ENCODE data around the gene TMEM72.

The TMEM72 gene

DNA sequence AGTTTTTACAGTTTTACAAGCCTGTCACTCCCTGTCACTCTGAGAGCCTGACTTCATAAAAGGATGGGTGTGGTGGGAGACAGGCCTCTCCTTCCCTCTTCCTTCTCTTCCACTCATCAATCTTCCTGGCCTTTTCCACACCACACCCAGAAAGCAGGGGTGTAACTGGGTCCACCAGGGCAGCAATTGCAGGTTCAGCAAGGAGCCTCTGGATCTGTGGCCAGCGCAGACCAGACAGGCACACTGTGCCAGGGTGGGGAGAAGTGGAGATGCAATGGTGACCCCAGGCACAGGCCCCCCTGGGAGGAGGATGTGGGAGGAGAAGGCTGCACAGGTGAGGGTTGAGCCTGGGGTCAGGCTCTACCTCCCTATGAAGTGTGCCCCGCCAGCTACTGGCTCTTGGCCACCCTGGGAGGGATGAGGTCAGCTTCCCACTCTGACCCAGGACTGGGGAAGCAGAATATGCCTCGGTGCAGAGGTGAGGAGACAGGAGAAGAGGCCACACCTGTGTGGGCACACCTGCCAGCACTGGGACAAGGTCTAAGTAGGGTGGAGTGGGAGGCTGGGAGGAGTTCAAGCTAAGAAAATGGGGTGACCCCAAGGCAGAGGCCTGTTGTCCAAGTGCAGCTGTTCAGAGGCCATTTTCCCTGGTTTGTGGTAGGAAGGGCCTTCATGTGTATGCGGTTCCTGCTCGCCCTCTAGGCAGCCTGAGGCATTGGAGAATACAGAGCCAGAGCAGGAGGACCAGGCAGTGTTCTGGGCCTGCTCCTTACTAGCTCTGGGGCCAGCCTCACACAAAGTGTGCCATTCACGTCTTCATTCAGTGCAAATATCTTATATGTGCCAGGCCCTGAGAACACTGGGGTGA lies 20.2 kb upstream of the TMEM72 start:
- no peak for DNase-seq

DNA sequence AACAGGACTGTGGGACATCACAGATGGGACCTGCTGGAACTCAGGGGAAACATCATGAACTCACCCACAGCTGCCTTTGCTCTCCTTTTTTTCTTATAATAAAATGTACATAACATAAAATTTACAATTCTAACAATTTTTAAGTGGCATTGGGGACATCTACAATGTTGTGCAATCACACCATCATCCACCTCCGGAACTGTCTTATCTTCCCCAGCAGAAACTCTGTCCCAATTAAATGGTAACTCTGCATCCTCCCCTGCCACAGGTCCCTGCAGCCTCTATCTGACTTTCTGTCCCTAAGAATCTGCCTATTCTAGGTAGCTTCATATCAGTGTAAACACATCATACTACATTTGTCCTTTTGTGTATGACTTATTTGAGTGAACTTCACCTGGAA lies 19.4 kb upstream of the TMEM72 start:
- DNase-seq = no peak

DNA sequence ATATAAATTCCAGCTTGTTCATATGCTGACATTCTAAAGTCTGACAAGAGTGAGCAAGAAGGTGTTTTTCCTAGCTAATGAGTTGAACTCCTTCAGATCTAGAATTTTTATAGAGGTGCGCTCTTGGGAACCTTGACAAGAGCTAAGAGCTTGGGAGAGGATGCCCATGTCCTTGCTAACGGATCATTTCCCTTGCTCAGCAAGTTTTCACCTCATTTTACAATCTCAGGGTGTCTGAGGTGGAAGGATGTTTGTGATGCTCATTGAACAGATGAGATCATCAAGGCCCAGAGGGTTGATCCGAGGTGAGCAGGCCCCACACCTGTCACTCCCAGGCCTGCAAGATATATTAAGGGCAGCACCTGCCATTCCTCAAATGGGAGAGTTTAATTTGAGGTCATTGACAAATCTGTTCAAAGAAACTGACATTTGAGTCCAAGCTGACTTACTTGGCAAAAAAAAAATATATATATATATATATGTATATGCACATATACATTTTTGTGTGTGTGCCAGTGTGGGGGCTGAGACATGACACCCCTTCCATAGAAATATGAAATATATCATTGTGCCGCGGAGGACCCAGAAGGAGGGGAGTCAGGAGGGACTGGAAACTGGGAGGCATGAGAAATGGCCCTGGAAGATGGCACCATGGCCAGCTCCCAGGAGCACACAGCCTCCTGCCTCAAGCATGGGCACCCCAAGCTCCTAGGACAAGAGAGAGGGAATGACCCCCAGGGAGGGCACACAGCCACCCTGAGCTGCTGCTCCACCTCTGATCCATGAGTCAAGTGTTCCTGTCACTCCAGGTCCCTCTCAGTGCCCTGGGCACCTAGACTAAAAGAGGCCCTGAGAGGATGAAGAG lies 17.3 kb upstream of the TMEM72 start:
- DNase-seq = no peak

DNA sequence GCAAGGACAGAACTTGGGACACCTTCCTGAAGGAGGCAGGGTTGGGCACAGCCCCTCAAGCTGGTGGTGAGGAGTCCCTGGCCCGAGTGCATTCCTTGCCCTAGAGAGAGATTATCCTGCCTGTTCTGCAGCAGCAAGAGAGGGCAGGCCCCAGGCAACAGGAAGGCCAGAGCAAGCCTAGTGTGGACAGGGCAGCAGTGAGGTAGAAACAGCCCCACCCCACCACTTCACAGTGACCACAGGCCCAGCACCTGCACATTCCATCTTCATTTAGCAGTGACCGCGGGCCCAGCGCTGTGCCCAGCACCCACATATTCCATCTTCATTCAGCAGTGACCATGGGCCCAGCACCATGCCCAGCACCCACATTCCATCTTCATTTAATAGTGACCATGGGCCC lies 16.4 kb upstream of the TMEM72 start:
- DNase-seq = no peak

DNA sequence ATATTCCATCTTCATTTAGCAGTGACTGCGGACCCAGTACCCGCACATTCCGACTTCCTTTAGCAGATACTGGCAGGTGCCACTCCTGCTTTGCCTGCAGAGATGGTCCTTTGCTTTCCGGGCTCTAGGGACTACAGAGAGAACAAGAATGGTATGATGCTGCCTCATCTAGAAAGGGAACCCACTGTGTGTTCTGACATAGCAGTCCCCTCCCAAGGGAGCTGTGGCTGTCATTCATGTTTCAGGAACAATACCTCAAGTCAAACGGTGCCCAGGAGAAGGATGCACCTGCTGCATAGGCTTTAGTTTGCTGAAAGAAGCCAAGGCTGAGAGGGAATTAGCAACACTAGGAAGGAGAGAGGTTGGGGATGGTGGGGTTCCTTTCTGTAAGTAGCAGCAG lies 15.9 kb upstream of the TMEM72 start:
- no peak for DNase-seq

DNA sequence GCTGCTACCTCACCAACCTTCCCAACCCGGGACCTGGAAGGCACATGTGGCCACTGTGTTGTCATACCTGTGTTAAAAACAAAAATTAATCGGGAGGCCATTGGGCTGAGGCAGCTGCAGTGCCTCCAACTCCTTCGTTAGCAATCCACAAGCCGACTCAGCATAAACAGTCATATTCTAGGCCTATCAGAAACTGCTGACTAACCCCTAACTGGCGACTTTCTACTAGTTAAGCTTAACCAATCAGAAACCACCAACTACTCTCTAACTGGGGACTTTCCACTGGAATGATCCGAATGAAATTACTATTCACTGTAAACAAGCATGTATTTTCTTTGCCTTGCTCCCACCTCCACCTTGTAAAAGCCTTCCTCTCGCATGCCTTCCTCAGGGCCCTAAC lies 14.1 kb upstream of the TMEM72 start:
- no peak for DNase-seq

DNA sequence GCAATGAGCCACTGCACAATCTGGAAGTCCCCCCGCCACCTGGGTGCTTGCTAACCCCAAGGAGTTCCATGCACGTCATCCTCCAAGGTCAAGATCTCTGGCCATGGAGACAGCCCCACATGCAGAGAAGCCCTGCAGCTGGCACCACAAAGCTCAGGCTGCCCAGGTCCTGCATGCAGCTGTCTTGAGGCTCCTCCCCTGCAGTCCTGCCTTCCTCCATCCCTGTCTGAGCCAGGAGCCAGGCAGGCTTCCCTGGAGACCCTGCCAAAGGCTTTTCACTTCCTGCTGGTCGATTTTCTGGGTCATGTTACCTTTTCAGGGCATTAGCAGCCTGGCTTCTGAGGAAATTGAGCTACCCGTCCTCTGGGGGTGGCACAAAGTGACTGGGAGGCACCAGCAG lies 12.5 kb upstream of the TMEM72 start:
- DNase-seq = no peak

DNA sequence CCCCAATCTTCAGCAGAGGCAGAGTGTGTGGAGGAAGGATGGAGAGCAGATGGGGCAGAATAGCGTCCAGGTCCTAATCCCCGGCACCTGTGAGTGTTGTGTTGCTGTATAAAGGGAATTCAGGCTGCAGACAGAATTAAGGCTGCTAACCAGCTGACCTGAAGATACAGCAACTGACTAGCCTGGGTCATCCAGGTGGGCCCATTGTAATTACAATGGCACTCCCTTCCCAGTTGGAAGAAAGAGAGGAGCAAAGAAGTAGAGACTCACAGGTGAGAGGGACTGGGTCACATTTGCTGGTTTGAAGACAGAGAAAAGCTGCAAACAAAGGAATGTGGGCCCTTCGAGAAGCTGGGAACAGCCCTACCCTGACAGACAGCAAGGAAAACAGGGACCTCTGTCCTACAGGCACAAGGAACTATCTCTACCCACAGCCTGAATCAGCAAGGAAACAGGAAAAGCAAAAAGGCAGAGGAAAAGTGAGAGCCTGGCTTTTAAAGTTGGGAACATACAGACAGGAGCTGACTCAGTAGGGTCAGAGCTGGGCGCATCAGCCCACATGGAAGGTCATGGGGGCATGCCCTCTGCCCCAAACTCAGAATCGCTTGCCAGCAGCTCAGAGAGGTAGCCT lies 11.6 kb upstream of the TMEM72 start:
- DNase-seq = no peak

DNA sequence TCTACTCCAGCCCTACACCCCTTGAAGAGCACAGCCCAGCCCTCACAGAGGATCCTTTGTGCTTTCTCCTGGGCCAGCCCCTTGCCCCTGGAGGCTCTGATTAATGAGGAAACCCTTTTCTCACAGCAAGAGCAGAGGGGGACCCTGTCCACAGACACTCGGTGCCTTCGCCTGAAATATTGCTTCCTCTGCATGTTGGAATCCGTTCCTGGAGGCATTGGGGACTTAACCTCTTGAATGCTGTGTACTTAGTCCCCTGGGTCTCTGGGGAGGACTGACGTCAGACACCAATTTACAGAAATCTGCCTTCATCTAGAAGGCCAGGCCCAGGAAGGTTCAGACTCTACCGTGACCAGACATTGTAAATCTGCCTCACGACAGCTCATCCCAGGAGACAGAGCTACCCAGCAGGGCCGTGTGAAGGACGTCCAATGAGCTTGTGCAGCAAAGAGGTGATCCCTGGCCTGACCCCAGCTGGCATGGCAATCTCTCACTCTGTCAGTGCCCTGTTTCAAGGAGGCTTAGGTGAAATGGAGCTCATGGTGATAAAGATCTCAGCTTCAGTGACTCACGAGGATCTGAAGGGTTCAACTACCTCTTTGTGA lies 8.1 kb upstream of the TMEM72 start:
- no peak for DNase-seq

DNA sequence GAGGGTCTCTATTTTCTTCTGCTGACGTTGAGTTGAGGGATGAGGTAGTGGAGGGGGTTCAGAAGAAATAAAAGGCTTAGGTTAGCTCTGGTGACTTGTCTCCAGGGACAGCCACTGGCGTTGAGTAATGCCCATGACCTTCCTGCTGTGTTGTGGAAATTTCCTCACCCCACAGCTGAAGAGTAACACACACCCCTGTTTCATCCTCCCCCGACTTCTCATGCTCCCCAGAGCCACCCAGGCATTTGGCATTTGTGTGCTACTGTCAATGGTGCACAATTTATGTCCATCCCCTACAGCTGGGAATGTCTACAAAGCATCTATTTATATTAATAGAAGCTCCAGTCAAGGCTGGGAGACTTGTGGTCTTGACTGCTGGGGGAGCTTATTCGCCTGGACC lies 4.7 kb upstream of the TMEM72 start:
- no peak for DNase-seq

DNA sequence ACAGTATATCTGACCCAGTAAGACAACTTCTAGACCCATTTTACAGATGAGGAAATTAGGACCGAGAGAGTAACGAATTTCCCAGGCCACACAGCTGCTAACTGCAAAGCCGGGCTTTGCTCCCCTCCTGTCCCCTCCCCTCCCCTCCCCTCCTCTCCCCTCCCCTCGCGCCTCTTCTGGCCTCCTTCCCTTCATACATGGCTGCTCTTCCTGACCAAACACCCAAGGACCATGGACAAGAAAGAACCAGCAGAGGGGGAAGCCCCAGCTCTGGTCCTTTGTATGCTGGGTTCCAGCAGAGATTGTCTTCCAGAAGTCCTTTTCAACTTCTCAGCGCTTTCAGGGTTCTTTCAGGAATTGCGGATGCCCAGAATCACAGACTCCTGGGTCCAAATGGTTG lies 3.6 kb upstream of the TMEM72 start:
- no peak for DNase-seq

DNA sequence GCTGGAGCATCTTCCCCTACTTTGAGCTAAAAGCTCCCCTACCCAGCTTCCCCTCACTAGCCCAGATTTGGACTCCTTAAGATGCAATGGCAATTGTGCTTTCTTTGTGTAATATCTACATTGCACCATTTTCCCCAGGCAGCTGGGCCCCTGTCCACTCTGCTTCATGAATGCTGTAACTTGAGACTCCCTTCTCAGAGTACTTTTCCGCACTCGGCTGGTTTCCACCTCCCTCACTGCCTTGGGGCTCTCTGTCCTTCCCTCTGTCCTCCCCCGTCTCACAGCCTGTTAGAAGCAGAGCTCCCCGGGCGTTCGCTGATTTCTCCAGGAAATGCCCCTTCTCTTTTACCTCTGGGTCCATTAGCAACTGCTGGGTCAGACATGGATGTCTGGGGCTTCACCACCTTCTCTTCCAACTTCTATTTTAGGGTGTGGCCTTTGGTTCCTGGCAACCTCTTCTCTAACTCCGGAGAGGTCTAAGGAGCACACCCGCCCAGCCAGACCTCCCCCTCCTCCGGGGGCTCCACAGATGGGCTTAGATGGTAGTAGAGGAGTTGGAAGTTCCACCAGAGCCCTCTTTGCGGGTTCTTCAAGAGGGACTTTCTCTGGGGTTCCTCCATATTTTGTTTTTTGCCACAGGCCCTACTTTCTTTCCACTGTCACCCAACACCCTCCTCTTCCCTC lies 2.9 kb upstream of the TMEM72 start:
- no peak for DNase-seq

DNA sequence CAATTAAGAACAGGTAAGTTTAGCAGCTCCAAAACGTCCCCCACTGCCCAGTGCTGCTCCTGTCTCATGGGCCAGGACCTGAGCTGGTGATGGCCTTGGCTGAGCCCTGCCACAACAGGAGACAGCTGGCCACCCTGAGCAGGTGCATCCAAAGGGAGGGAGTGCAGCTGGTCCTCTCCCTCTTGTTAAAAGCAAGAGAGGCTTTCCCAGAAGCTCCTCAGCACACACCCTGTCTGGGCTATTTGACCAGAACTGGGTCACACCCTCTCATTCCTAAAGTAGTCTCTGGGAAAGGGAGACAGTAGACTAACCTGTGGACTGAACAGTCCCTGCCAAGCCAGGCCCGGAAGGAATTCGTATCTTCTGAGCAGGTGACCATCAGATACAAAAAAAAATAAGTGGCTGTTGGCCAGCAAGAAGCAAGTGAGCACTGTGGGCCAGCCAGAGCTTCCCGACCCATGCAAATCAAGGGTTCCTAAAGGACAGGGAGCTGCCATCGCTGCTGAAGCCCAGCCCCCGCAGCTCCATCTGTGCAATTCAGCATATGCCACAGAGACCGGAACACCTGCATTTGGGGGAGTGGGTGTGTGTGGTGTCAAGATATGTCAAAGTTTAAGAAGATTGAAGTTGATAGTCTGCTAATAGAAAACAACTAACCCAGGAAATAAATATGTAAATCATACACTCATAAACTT lies 2.1 kb upstream of the TMEM72 start:
- DNase-seq = no peak

DNA sequence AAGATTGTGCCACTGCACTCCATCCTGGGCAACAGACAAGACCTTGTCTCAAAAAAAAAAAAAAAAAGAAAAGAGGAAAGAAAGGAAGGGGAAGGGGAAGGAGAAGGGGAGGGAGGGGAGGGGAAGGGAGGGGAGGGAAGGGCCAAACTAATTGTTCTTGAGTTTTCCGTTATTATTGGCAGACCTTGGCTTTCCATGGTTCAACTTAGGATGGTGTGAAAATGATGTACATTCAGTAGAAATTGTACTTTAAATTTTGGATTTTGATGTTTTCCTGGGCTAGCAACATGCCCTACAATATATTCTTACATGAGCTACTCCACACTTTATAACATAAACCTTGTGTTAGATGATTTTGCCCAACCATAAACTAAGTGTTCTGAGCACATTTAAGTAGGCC lies 1.2 kb upstream of the TMEM72 start:
- no peak for DNase-seq

DNA sequence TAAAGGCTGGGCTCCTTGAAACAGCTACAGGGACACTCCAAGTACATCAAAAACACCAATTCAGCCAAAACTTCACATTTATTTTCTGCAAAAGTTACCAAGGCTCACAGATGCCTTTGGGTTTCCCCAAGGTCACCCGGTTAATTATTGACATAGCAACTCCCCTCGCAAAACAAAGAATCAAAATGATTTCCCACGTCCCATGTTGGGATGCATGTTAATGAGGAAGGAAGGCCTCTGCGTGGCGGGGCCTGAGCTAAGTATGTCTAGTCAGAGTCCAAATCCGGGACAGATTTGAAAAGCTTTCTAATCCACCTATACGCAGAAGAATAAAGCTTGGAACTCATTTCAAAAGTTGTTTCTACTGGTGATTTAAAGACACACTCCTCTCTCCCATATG lies 535 bp upstream of the TMEM72 start:
- no peak for DNase-seq

DNA sequence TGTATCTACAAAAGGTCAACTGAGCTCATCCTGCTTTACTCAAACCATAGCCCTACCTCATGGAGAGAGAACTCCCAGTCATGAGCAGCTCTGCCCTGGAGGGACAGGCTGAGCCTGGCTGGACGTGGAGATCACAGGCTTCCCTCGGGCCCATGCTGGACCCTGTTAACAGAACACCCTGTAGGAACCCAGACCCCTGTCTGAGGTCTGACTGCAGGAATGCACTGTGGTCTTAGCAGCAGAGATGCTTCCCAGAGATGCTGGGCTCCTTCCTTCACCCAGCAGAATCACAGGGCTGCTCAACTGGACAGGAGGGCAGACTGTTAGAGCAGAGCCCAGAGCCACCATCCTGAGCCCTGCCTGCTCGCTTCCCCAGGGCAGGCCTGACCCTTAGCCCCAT lies 814 bp downstream of the TMEM72 start:
- DNase-seq = no peak

DNA sequence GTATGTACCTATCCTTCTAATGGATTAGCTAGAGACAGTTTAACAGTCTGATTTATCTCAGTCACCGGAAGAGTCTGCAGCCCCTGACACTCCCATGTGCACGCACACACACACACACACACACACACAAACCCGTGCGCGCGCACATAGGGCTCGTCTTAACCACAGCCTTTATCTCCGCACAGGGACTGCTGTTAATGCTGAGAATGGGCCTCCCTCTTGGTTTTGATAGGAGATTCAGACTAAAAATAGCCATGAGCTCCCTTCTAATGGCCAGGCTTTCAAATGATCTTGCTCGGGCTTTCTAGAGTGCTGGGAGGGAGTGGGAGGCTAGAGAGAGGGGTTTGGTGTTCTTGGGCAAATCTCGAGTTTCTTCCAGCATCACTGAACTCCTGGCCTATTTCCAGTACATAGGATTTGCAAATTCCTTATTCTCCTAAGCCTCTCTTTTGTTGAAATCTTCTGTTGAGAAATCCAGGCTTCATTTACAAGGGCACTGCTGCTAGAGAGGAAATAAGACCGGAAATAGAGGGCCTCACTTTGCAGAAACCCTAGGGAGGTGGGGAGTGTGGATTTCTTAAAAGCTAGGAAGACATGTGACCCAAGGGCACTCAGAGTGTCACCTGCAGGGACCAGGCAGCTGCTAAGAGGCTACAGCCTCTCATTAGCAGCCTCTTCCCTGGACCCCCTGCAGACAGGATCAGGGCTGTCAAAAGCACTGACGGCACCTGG lies 2.4 kb downstream of the TMEM72 start:
- peak; percentile 41 for DNase-seq

DNA sequence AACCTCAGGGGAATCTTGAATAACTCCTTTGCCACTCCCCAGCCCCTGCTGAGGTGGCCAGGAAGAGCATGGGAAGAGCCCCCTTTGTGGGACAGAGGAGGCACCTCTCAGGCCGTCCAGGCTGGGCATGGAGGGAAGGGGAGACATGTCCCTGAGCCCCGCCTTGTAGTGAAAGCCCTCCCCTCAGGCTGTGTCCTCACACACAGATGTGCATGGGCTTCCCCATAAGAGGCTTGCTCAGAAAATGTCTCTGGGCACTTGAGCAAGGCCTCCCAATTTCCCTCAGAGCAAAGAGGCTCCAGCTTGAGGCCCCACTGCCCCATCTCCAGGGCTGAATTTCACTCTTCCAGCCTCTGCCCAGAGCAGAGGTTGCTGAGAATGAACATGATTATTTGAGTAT lies 3.8 kb downstream of the TMEM72 start:
- no peak for DNase-seq

DNA sequence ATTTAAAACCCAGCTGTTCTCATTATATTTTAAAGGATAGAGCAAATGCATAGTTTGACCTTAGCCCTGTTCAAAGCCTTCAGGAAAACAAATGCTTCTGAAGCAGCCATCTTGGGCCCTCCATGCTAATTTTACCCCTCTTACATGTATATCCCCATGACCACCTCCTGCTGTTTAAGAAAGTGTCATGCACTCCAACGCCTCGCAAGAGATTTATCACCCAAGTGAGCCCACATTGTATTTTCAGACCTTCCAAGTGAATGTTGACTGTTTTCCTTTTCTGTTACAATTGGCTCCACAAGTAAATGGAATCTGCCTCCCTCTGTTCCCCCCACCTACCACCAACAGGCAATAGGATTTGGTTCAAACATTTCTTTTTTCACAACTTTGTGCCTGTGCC lies 5.3 kb downstream of the TMEM72 start:
- no peak for DNase-seq

DNA sequence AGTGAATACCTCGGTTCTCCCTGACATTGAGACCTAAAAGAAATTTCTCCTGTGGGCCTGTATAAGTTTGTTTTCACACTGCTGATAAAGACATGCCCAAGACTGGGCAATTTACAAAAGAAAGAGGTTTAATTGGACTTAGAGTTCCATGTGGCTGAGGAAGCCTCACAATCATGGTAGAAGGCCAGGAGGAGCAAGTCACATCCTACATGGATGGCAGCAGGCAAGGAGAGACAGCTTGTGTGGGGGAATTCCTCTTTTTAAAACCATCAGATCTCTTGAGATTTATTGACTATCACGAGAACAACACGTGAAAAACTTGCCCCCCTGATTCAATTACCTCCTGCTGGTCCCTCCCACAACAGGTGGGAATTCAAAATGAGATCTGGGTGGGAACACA lies 6.7 kb downstream of the TMEM72 start:
- DNase-seq = no peak

DNA sequence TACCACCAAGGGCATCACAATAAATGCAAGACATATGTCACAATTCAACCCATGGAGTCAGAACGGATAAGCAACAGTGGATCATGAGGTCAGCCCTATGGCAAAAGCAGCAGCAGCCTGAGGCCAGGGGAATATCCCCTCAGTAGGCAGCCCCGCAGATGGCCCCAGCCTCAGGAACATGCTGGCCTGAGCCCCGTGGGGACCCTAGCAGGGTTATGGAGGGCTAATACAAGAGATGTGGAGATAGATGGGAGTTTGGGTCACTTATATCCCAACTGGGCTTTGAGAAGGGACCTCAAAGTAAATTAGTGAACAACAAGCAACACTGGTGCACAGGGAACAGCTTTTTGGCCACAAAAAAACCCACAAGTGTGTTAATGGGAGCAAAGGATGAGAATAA lies 9.1 kb downstream of the TMEM72 start:
- DNase-seq = no peak
